IMR-90 (cell line): ENCODE results near the gene BTRC. TPM values are rescaled to one million over a fixed set of nuclear protein-coding genes. Genes with fewer than 3 reads are reported as not detected.

Experiments used
- ATAC-seq: fragments of 200-7000 bp; cut with Tn5 transposase; 2 replicates; pipeline ENCODE4 v1.9.1; 2020; ENCODE audit warnings: low read depth, mild to moderate bottlenecking, moderate library complexity
- BruUV-seq: library from RNA; stranded (reverse); fragments of 400-500 nt; replicated peaks from 2 replicates; lab custom pipeline; 2021; lab: Mats Ljungman, UMichigan
- CTCF ChIA-PET: fragments of 300-600 bp; formaldehyde crosslinking; extraction: SDS; loops from one replicate; lab custom pipeline; 2021; ENCODE audit warnings: antibody characterized with exemption; lab: Yijun Ruan, JAX
- POLR2A ChIA-PET: fragments of 300-600 bp; sonication (Branson Sonifier 250); formaldehyde crosslinking; loops from one replicate; lab custom pipeline; 2022; ENCODE audit warnings: antibody characterized with exemption; ENCODE audit not compliant: unreplicated experiment; lab: Charles Lee
- DNase-seq: peaks from one replicate; pipeline ENCODE4 v3.0.0; 2013
- H2AFZ ChIP-seq: replicated peaks from 2 replicates; pipeline ENCODE3; 2013; ENCODE audit warnings: low read length, mild to moderate bottlenecking; ENCODE audit not compliant: poor library complexity
- H2AK5ac ChIP-seq: 2 replicates; pipeline ENCODE4 v1.6.1; 2013; ENCODE audit warnings: low read depth, low read length, inconsistent platforms
- H2AK9ac ChIP-seq: replicated peaks from 2 replicates; pipeline ENCODE3; 2013; ENCODE audit warnings: mild to moderate bottlenecking, low read depth, low read length, moderate library complexity; ENCODE audit not compliant: poor library complexity
- H2BK120ac ChIP-seq: 2 replicates; pipeline ENCODE4 v1.6.1; 2013; ENCODE audit warnings: low read depth, low read length, inconsistent platforms
- H2BK15ac ChIP-seq: 3 replicates; pipeline ENCODE4 v1.6.1; 2013; ENCODE audit warnings: low read depth, low read length, inconsistent platforms
- H2BK20ac ChIP-seq: 2 replicates; pipeline ENCODE4 v1.6.1; 2013; ENCODE audit warnings: low read depth, mild to moderate bottlenecking, inconsistent platforms, low read length, moderate library complexity
- H2BK5ac ChIP-seq: 2 replicates; pipeline ENCODE4 v1.6.1; 2013; ENCODE audit warnings: mild to moderate bottlenecking, low read depth, low read length, inconsistent platforms; ENCODE audit not compliant: poor library complexity, severe bottlenecking
- H3K14ac ChIP-seq: replicated peaks from 2 replicates; pipeline ENCODE4 v1.6.1; 2013; ENCODE audit warnings: low read depth, low read length, inconsistent platforms
- H3K18ac ChIP-seq: 2 replicates; pipeline ENCODE4 v1.6.1; 2013; ENCODE audit warnings: low read depth, low read length, control low read depth
- H3K23ac ChIP-seq: 2 replicates; pipeline ENCODE4 v1.6.1; 2013; ENCODE audit warnings: low read depth, low read length, inconsistent platforms
- H3K27ac ChIP-seq: 2 replicates; pipeline ENCODE4 v1.5.1; 2013; ENCODE audit warnings: mild to moderate bottlenecking, control low read depth, low read length; ENCODE audit not compliant: insufficient read depth
- H3K27me3 ChIP-seq: 2 replicates; pipeline ENCODE4 v1.6.1; 2013; ENCODE audit warnings: low read length; ENCODE audit not compliant: control insufficient read depth, insufficient read depth
- H3K36me3 ChIP-seq: 2 replicates; pipeline ENCODE4 v1.6.1; 2013; ENCODE audit warnings: low read length, mixed read lengths; ENCODE audit not compliant: control insufficient read depth, insufficient read depth
- H3K4ac ChIP-seq: 2 replicates; pipeline ENCODE4 v1.6.1; 2013; ENCODE audit warnings: low read depth, low read length, inconsistent platforms
- H3K4me1 ChIP-seq: 2 replicates; pipeline ENCODE4 v1.6.1; 2013; ENCODE audit warnings: low read length, mixed read lengths; ENCODE audit not compliant: control insufficient read depth, insufficient read depth
- H3K4me2 ChIP-seq: 2 replicates; pipeline ENCODE4 v1.6.1; 2013; ENCODE audit warnings: low read depth, mild to moderate bottlenecking, control low read depth, low read length, moderate library complexity
- H3K4me3 ChIP-seq: 2 replicates; pipeline ENCODE4 v1.5.1; 2013; ENCODE audit warnings: low read depth, mild to moderate bottlenecking, control low read depth, low read length, moderate library complexity; ENCODE audit not compliant: insufficient read depth
- H3K56ac ChIP-seq: 2 replicates; pipeline ENCODE4 v1.6.1; 2013; ENCODE audit warnings: low read length, inconsistent platforms; ENCODE audit not compliant: insufficient read depth; ENCODE audit errors: extremely low read depth
- H3K79me1 ChIP-seq, 2 experiments: 2 replicates each; pipeline ENCODE4 v1.6.1; 2013; ENCODE audit warnings: low read length in 2 of 2, inconsistent platforms in 1 of 2, low read depth in 1 of 2
- H3K9ac ChIP-seq: 2 replicates; pipeline ENCODE4 v1.6.1; 2013; ENCODE audit warnings: low read depth, low read length, control low read depth
- H3K9me1 ChIP-seq: 2 replicates; pipeline ENCODE4 v1.6.1; 2013; ENCODE audit warnings: low read length, inconsistent platforms; ENCODE audit not compliant: insufficient read depth
- H3K9me3 ChIP-seq: 2 replicates; pipeline ENCODE4 v1.6.1; 2013; ENCODE audit warnings: low read length; ENCODE audit not compliant: control insufficient read depth, insufficient read depth
- H4K20me1 ChIP-seq: 2 replicates; pipeline ENCODE4 v1.6.1; 2013; ENCODE audit warnings: low read length, inconsistent platforms; ENCODE audit not compliant: insufficient read depth
- H4K5ac ChIP-seq: 2 replicates; pipeline ENCODE4 v1.6.1; 2013; ENCODE audit warnings: mild to moderate bottlenecking, low read depth, low read length, control low read depth
- H4K8ac ChIP-seq, 2 experiments: 2 replicates each; pipeline ENCODE4 v1.6.1; 2013; ENCODE audit warnings: low read depth in 2 of 2, low read length in 2 of 2, control low read depth in 1 of 2, inconsistent platforms in 1 of 2
- H4K91ac ChIP-seq: 2 replicates; pipeline ENCODE4 v1.6.1; 2013; ENCODE audit warnings: low read depth, low read length, inconsistent platforms; ENCODE audit not compliant: insufficient read depth
- BHLHE40 ChIP-seq: fragments of 150-350 bp; IDR thresholded peaks from 2 replicates; pipeline ENCODE4 v1.6.1; 2016; ENCODE audit warnings: mild to moderate bottlenecking, low read depth, low read length
- CEBPB ChIP-seq: IDR thresholded peaks from 2 replicates; pipeline ENCODE4 v1.6.1; 2012; ENCODE audit warnings: low read depth, low read length, improper control_type of control experiment
- CHD1 ChIP-seq: IDR thresholded peaks from 2 replicates; pipeline ENCODE4 v1.6.1; 2012; ENCODE audit warnings: low read depth, low read length, improper control_type of control experiment
- FOS ChIP-seq: fragments of 150-350 bp; IDR thresholded peaks from 2 replicates; pipeline ENCODE4 v1.6.1; 2016; ENCODE audit warnings: low read depth, low read length
- MAFK ChIP-seq: IDR thresholded peaks from 2 replicates; pipeline ENCODE4 v1.6.1; 2012; ENCODE audit warnings: low read depth, low read length, improper control_type of control experiment
- MAZ ChIP-seq: IDR thresholded peaks from 2 replicates; pipeline ENCODE4 v1.6.1; 2012; ENCODE audit warnings: low read depth, mild to moderate bottlenecking, low read length, improper control_type of control experiment, moderate library complexity, borderline replicate concordance
- MXI1 ChIP-seq: IDR thresholded peaks from 2 replicates; pipeline ENCODE4 v1.6.1; 2012; ENCODE audit warnings: low read depth, mild to moderate bottlenecking, low read length, moderate library complexity, borderline replicate concordance
- NFE2L2 ChIP-seq: fragments of 150-350 bp; IDR thresholded peaks from 2 replicates; pipeline ENCODE4 v1.6.1; 2016; ENCODE audit warnings: low read depth, mild to moderate bottlenecking, low read length
- POLR2A ChIP-seq: IDR thresholded peaks from 2 replicates; pipeline ENCODE4 v1.6.1; 2012; ENCODE audit warnings: mild to moderate bottlenecking, low read depth, low read length
- RAD21 ChIP-seq: IDR thresholded peaks from 2 replicates; pipeline ENCODE4 v1.6.1; 2012; ENCODE audit warnings: low read length, improper control_type of control experiment
- RCOR1 ChIP-seq: IDR thresholded peaks from 2 replicates; pipeline ENCODE4 v1.6.1; 2012; ENCODE audit warnings: mild to moderate bottlenecking, low read length, improper control_type of control experiment; ENCODE audit not compliant: insufficient replicate concordance
- RFX5 ChIP-seq: IDR thresholded peaks from 2 replicates; pipeline ENCODE4 v1.8.0; 2012; ENCODE audit warnings: low read depth, mild to moderate bottlenecking, low read length, moderate library complexity
- SMC3 ChIP-seq: fragments of 150-350 bp; IDR thresholded peaks from 2 replicates; pipeline ENCODE4 v1.6.1; 2016; ENCODE audit warnings: low read depth, mild to moderate bottlenecking, antibody characterized with exemption, low read length, moderate library complexity
- WGBS, 2 experiments: methylation state at CpG; one replicate each; pipeline versions ENCODE4 v1.1.5 to v1.1.7; 2013; ENCODE audit warnings: missing lambda C conversion rate in 2 of 2; ENCODE audit not compliant: insufficient read length in 1 of 2; ENCODE audit errors: extremely low coverage in 2 of 2; 5-methylcytosine and 5-hydroxymethylcytosine counted together
- dilution Hi-C: fragments of 300-500 bp; cut with HindIII; formaldehyde crosslinking; loops from one replicate; pipeline ENCODE4 v1.14.3; 2018; ENCODE audit warnings: low sequenced_read_pairs; ENCODE audit not compliant: unreplicated experiment
- in situ Hi-C: fragments of 300-500 bp; cut with MboI; formaldehyde crosslinking; loops from 3 replicates; pipeline ENCODE4 v1.14.3; 2019; ENCODE audit warnings: low sequenced_read_pairs, inconsistent platforms, mixed read lengths
- intact Hi-C: fragments of 100-400 bp; cut with micrococcal nuclease; formaldehyde crosslinking; loops from 2 replicates; pipeline ENCODE4 v1.10.0; 2022
- polyA plus RNA-seq, 3 experiments: library from polyadenylated mRNA; depleted of rRNA; stranded (reverse); fragments of >200 nt; gene quantifications; 2 replicates each; pipeline ENCODE4 v1.2.3, GENCODE V29; 2012; ENCODE audit warnings: low replicate concordance in 1 of 3
- total RNA-seq: library from RNA; depleted of rRNA; stranded (reverse); fragments of >200 nt; gene quantifications from 2 replicates; pipeline ENCODE4 v1.2.3, GENCODE V29; 2012
- TF ChIP-seq, protein P1 (sequence below): fragments of 150-350 bp; IDR thresholded peaks from 2 replicates; pipeline ENCODE4 v1.6.1; 2016; ENCODE audit warnings: low read depth, mild to moderate bottlenecking, low read length, moderate library complexity, borderline replicate concordance
- TF ChIP-seq, protein P2 (sequence below): fragments of 150-350 bp; IDR thresholded peaks from 2 replicates; pipeline ENCODE4 v1.6.1; 2017; ENCODE audit warnings: mild to moderate bottlenecking, antibody characterized with exemption, low read length, low read depth
- TF ChIP-seq, protein P3 (sequence below): conservative IDR thresholded peaks from 2 replicates; pipeline ENCODE4 v1.5.1; 2012; ENCODE audit warnings: mild to moderate bottlenecking, low read depth, low read length, improper control_type of control experiment

BTRC gene
- total and polyA plus RNA-seq, 2 of the 4 experiments (the other 2 are of a cell fraction), result 7.7 to 8.4 TPM

DNA sequence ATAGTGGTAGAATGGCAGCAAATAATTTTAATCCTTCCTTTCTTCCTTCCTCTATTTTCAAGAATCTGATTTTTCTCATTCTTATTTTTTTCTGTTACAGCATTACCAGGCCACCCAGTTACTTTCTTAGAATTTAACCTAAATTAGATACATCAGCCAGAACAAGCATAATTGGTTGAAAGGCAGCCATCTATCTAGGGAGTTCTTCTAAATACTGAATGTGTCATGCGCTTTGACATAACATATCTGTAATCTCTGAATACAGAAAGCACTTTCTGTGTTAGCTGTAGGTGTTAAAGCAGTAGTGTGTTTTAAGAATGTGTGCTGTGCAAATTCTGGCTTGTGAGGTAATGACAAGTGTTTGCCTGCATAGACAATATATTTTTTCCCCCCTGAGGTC is 97.3 kb downstream of the BTRC start:
- Histone ChIP-seq H3K27me3 (no peaks in the 10 kb centered on the region), H2BK120ac (no peak overlapping the region), H2AK9ac (no peak overlapping the region), H4K20me1 (peaks cover 34% of the 10 kb centered on the region), H3K4me2 (no peak overlapping the region), H3K23ac (no peak overlapping the region), H3K36me3 (no peaks in the 10 kb centered on the region), H3K4me1 (peaks cover 2% of the 10 kb centered on the region), H3K56ac (no peak overlapping the region), H2AK5ac (no peak overlapping the region), H3K18ac (no peak overlapping the region), H3K4me3 (no peak overlapping the region), H2BK5ac (no peak overlapping the region), H2AFZ (no peak overlapping the region), H4K8ac (no peak overlapping the region), H3K9ac (no peak overlapping the region), H3K79me1 (peaks cover 15 to 20% of the 10 kb centered on the region in 2 experiments), H4K5ac (no peak overlapping the region), H3K27ac (no peak overlapping the region), H2BK20ac (no peak overlapping the region), H3K4ac (no peak overlapping the region), H3K9me1 (peaks cover 3% of the 10 kb centered on the region), H4K91ac (no peak overlapping the region), H2BK15ac (no peak overlapping the region), H3K9me3 (no peaks in the 10 kb centered on the region), H3K14ac (no peak overlapping the region)
- no CpG with 5 or more reads among the region's 1 CpG for WGBS, 2 experiments
- no TSS peak for BruUV-seq
- ATAC-seq (no peak), DNase-seq (no peak)
- in situ Hi-C loops (no loop called here), intact Hi-C loops (no loop called here), dilution Hi-C loops (loop anchor here (25.0 kb wide), 1 partner anchor 164 kb away; no protein-coding TSS in a partner anchor)
- ChIA-PET POLR2A (no interaction called here), CTCF (interaction anchor here (1.1 kb wide), 1 partner anchor 32 kb away, joined by 4 read pairs; no protein-coding TSS in a partner anchor)
- TF ChIP-seq BHLHE40 (no peak), RAD21 (no peak), MAZ (no peak), RCOR1 (no peak), SMC3 (no peak), MAFK (no peak), RFX5 (no peak), NFE2L2 (no peak), POLR2A (no peak), CHD1 (no peak), FOS (no peak), CEBPB (no peak), MXI1 (no peak)
- TF ChIP-seq, protein P1, sequence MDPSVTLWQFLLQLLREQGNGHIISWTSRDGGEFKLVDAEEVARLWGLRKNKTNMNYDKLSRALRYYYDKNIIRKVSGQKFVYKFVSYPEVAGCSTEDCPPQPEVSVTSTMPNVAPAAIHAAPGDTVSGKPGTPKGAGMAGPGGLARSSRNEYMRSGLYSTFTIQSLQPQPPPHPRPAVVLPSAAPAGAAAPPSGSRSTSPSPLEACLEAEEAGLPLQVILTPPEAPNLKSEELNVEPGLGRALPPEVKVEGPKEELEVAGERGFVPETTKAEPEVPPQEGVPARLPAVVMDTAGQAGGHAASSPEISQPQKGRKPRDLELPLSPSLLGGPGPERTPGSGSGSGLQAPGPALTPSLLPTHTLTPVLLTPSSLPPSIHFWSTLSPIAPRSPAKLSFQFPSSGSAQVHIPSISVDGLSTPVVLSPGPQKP, result no peak
- TF ChIP-seq, protein P2, sequence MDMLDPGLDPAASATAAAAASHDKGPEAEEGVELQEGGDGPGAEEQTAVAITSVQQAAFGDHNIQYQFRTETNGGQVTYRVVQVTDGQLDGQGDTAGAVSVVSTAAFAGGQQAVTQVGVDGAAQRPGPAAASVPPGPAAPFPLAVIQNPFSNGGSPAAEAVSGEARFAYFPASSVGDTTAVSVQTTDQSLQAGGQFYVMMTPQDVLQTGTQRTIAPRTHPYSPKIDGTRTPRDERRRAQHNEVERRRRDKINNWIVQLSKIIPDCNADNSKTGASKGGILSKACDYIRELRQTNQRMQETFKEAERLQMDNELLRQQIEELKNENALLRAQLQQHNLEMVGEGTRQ, result no peak
- TF ChIP-seq, protein P3, sequence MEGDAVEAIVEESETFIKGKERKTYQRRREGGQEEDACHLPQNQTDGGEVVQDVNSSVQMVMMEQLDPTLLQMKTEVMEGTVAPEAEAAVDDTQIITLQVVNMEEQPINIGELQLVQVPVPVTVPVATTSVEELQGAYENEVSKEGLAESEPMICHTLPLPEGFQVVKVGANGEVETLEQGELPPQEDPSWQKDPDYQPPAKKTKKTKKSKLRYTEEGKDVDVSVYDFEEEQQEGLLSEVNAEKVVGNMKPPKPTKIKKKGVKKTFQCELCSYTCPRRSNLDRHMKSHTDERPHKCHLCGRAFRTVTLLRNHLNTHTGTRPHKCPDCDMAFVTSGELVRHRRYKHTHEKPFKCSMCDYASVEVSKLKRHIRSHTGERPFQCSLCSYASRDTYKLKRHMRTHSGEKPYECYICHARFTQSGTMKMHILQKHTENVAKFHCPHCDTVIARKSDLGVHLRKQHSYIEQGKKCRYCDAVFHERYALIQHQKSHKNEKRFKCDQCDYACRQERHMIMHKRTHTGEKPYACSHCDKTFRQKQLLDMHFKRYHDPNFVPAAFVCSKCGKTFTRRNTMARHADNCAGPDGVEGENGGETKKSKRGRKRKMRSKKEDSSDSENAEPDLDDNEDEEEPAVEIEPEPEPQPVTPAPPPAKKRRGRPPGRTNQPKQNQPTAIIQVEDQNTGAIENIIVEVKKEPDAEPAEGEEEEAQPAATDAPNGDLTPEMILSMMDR, result no peak
